Activated CD8-positive, alpha-beta T cell treated with anti-CD3 and anti-CD28 coated beads for 36 hours (primary cell): ENCODE data around the gene EDDM13. TPM values are rescaled to one million over a fixed set of nuclear protein-coding genes. Genes with fewer than 3 reads are reported as not detected.
"Not testable (repeated sequence)": the region's sequence is repeated elsewhere in the genome, so short reads cannot be mapped to it uniquely, and the experiment has no call there.

Source experiments
- ATAC-seq: fragments of 200-7000 bp; cut with Tn5 transposase; one replicate; pipeline ENCODE4 v1.10.0; 2021; ENCODE audit warnings: mild to moderate bottlenecking, moderate library complexity
- CTCF ChIA-PET: fragments of 350-600 bp; sonication (Branson Sonifier 250); formaldehyde crosslinking; loops from one replicate; lab custom pipeline; 2021; ENCODE audit warnings: antibody characterized with exemption; lab: Charles Lee
- POLR2A ChIA-PET: fragments of 350-600 bp; sonication (Branson Sonifier 250); formaldehyde crosslinking; loops from one replicate; lab custom pipeline; 2021; ENCODE audit warnings: antibody characterized with exemption; lab: Charles Lee
- DNase-seq: peaks from one replicate; pipeline ENCODE4 v3.0.0-alpha.2; 2020
- H3K27ac Mint-ChIP-seq: one replicate; pipeline ENCODE4 v1.8.0; 2021; ENCODE audit warnings: mild to moderate bottlenecking, mixed read lengths
- H3K27me3 Mint-ChIP-seq: one replicate; pipeline ENCODE4 v1.8.0; 2021; ENCODE audit warnings: mixed read lengths
- H3K36me3 Mint-ChIP-seq: one replicate; pipeline ENCODE4 v1.8.0; 2021; ENCODE audit warnings: low read depth, mixed read lengths
- H3K4me1 Mint-ChIP-seq: one replicate; pipeline ENCODE4 v1.8.0; 2021; ENCODE audit warnings: low read depth, mixed read lengths
- H3K4me3 Mint-ChIP-seq: one replicate; pipeline ENCODE4 v1.8.0; 2021; ENCODE audit warnings: mild to moderate bottlenecking, moderate library complexity, mixed read lengths
- H3K9me3 Mint-ChIP-seq: one replicate; pipeline ENCODE4 v1.8.0; 2021; ENCODE audit warnings: mixed read lengths
- CTCF ChIP-seq: fragments of 200-600 bp; IDR thresholded peaks from one replicate; pipeline ENCODE4 v1.8.0; 2022; ENCODE audit warnings: antibody characterized with exemption, mild to moderate bottlenecking
- intact Hi-C: fragments of 100-400 bp; cut with micrococcal nuclease; formaldehyde crosslinking; loops from one replicate; pipeline ENCODE4 v1.10.0; 2022
- total RNA-seq, 2 experiments: library from RNA; stranded (reverse); gene quantifications; one replicate each; pipeline ENCODE4 v1.2.3, GENCODE V29; 2021

EDDM13 gene
- total RNA-seq, 2 experiments from 2014 or later, result 1.3 TPM; not detected in 1

GRCh38 chr19:56332695-56333094 lies 60.1 kb downstream of the EDDM13 start:
- TF ChIP-seq CTCF, result no peak
- no peaks in the 10 kb centered on the region for H3K4me1 Mint-ChIP-seq
- no peak overlapping the region for H3K27ac Mint-ChIP-seq
- ChIA-PET CTCF (interaction anchor here (0.7 to 3.1 kb wide), 25 partner anchors 11 to 267 kb away, joined by 3 to 37 read pairs (median 5); partner anchors contain the start of gene ZSCAN5A), POLR2A (interaction anchor here (0.8 kb wide), 1 partner anchor 80 kb away, joined by 3 read pairs; no protein-coding TSS in a partner anchor)
- H3K36me3 Mint-ChIP-seq, result no peaks in the 10 kb centered on the region
- ATAC-seq, result no peak
- H3K4me3 Mint-ChIP-seq, result no peak overlapping the region
- H3K27me3 Mint-ChIP-seq, result no peaks in the 10 kb centered on the region
- intact Hi-C loops, result loop anchor here (10.0 kb wide), 1 partner anchor 268 kb away; no protein-coding TSS in a partner anchor
- peaks cover 10% of the 10 kb centered on the region for H3K9me3 Mint-ChIP-seq
- no peak for DNase-seq

- peak; percentile 61 for DNase-seq
- CTCF ChIA-PET, result interaction anchor here (0.7 to 3.1 kb wide), 27 partner anchors 10 to 267 kb away, joined by 3 to 37 read pairs (median 5); partner anchors contain the start of gene ZSCAN5A
- H3K27me3 Mint-ChIP-seq, result no peaks in the 10 kb centered on the region
- H3K4me3 Mint-ChIP-seq, result no peak overlapping the region
- no peaks in the 10 kb centered on the region for H3K36me3 Mint-ChIP-seq
- H3K9me3 Mint-ChIP-seq, result peaks cover 10% of the 10 kb centered on the region
- no peaks in the 10 kb centered on the region for H3K4me1 Mint-ChIP-seq
- peak; percentile 62 for ATAC-seq
- POLR2A ChIA-PET, result interaction anchor here (0.6 to 0.8 kb wide), 2 partner anchors 15 to 81 kb away, joined by 3 read pairs; no protein-coding TSS in a partner anchor
- intact Hi-C loops, result loop anchor here (10.0 kb wide), 1 partner anchor 269 kb away; no protein-coding TSS in a partner anchor
- no peak overlapping the region for H3K27ac Mint-ChIP-seq
- TF ChIP-seq CTCF, result peak; percentile 60
Observed at GRCh38 chr19:56333506-56333905, 61.0 kb downstream of the EDDM13 start.

- intact Hi-C loops, result loop anchor here (10.0 kb wide), 1 partner anchor 271 kb away; no protein-coding TSS in a partner anchor
- CTCF ChIA-PET, result interaction anchor here (1.0 to 3.1 kb wide), 3 partner anchors 80 to 269 kb away, joined by 3 to 22 read pairs (median 3); no protein-coding TSS in a partner anchor
- H3K4me1 Mint-ChIP-seq, H3K36me3 Mint-ChIP-seq, POLR2A ChIA-PET, ATAC-seq, H3K27ac Mint-ChIP-seq, DNase-seq, H3K27me3 Mint-ChIP-seq, H3K4me3 Mint-ChIP-seq: not testable (repeated sequence)
- H3K9me3 Mint-ChIP-seq, result peaks cover 12% of the 10 kb centered on the region
Observed at GRCh38 chr19:56335371-56335770, 62.8 kb downstream of the EDDM13 start.

- H3K4me1 Mint-ChIP-seq, H3K4me3 Mint-ChIP-seq, DNase-seq, H3K9me3 Mint-ChIP-seq, ATAC-seq, H3K36me3 Mint-ChIP-seq, H3K27me3 Mint-ChIP-seq, POLR2A ChIA-PET, H3K27ac Mint-ChIP-seq: not testable (repeated sequence)
- intact Hi-C loops, result loop anchor here (10.0 kb wide), 1 partner anchor 272 kb away; no protein-coding TSS in a partner anchor
- CTCF ChIA-PET, result interaction anchor here (1.4 kb wide), 1 partner anchor 11 kb away, joined by 4 read pairs; no protein-coding TSS in a partner anchor
Observed at GRCh38 chr19:56337077-56337476, 64.5 kb downstream of the EDDM13 start.

- POLR2A ChIA-PET, CTCF ChIA-PET, H3K4me1 Mint-ChIP-seq, DNase-seq, ATAC-seq, H3K27me3 Mint-ChIP-seq, H3K36me3 Mint-ChIP-seq, H3K27ac Mint-ChIP-seq, H3K4me3 Mint-ChIP-seq: not testable (repeated sequence)
- H3K9me3 Mint-ChIP-seq, result peaks cover 11% of the 10 kb centered on the region
- intact Hi-C loops, result loop anchor here (10.0 kb wide), 1 partner anchor 274 kb away; no protein-coding TSS in a partner anchor
Observed at GRCh38 chr19:56339031-56339430, 66.5 kb downstream of the EDDM13 start.

GRCh38 chr19:56341948-56342347 lies 69.4 kb downstream of the EDDM13 start:
- Mint-ChIP-seq H3K9me3 (peaks cover 9% of the 10 kb centered on the region), H3K4me3 (no peak overlapping the region), H3K4me1 (no peaks in the 10 kb centered on the region), H3K27me3 (peaks cover 6% of the 10 kb centered on the region), H3K27ac (no peak overlapping the region), H3K36me3 (peaks cover 2% of the 10 kb centered on the region)
- DNase-seq (no peak), ATAC-seq (no peak)
- ChIA-PET POLR2A (interaction anchor here (1.0 kb wide), 1 partner anchor 10 kb away, joined by 3 read pairs; no protein-coding TSS in a partner anchor), CTCF (no interaction called here)
- no peak for TF ChIP-seq CTCF
- intact Hi-C loops, result no loop called here
